Gastroesophageal sphincter (tissue), 3 donors: ENCODE results near the gene AHDC1.

ENCODE experiments used
- CTCF ChIP-seq, 4 experiments: fragments of 200-600 bp in 2 of 4; fragments of 450-650 bp in 2 of 4; sonication (generic) in 1 of 4; IDR thresholded peaks; one replicate each; pipeline ENCODE4 v1.5.1; 2017 to 2019; ENCODE audit warnings: antibody characterized with exemption in 4 of 4, mild to moderate bottlenecking in 2 of 4, moderate library complexity in 2 of 4
- POLR2AphosphoS5 ChIP-seq: sonication (generic); formaldehyde crosslinking; IDR thresholded peaks from one replicate; pipeline ENCODE4 v1.6.1; 2017; ENCODE audit warnings: antibody characterized with exemption

- TF ChIP-seq CTCF (IDR thresholded peaks at IDR 0.05): no peak
- TF ChIP-seq POLR2AphosphoS5: no peak
These were observed 46.7 kb upstream of the AHDC1 start for GRCh38 chr1:27650539-27651175.
